GM12878 (cell line): ENCODE measurements around the gene FRMPD2. TPM values are rescaled to one million over a fixed set of nuclear protein-coding genes. Genes with fewer than 3 reads are reported as not detected.
"Not testable (repeated sequence)": the region's sequence is repeated elsewhere in the genome, so short reads cannot be mapped to it uniquely, and the experiment has no call there.

ENCODE experiments used
- ATAC-seq: fragments of 200-7000 bp; cut with Tn5 transposase; 3 replicates; pipeline ENCODE4 v1.9.1; 2020; ENCODE audit warnings: mild to moderate bottlenecking, moderate library complexity
- BruUV-seq: library from RNA; stranded (reverse); fragments of 400-500 nt; replicated peaks from 2 replicates; lab custom pipeline; 2021; lab: Mats Ljungman, UMichigan
- CTCF ChIA-PET: fragments of 300-600 bp; sonication (Branson Sonifier 250); formaldehyde crosslinking; extraction: SDS; loops from one replicate; lab custom pipeline; 2021; ENCODE audit warnings: inconsistent platforms; lab: Yijun Ruan, JAX
- POLR2A ChIA-PET: fragments of 350-600 bp; formaldehyde crosslinking; extraction: SDS; loops from one replicate; lab custom pipeline; 2021; ENCODE audit warnings: inconsistent platforms; lab: Charles Lee
- RAD21 ChIA-PET: fragments of 300-600 bp; sonication (Branson Sonifier 250); formaldehyde crosslinking; loops from one replicate; lab custom pipeline; 2023; ENCODE audit warnings: antibody characterized with exemption; ENCODE audit not compliant: unreplicated experiment; lab: Charles Lee
- SMC1A ChIA-PET: fragments of 300-600 bp; sonication (Branson Sonifier 250); formaldehyde crosslinking; loops from one replicate; lab custom pipeline; 2023; ENCODE audit not compliant: unreplicated experiment, uncharacterized antibody; lab: Charles Lee
- DNase-seq: peaks from one replicate; pipeline ENCODE4 v3.0.0-alpha.2; 2011; ENCODE audit warnings: low read depth, low spot score
- FAIRE-seq: peaks from 3 replicates; lab custom pipeline; 2011; peaks lifted over from hg19 to GRCh38; lab: Jason Lieb, UNC
- H2AFZ ChIP-seq: 2 replicates; pipeline ENCODE4 v1.6.0; 2011; ENCODE audit warnings: low read depth, low read length, control low read depth; ENCODE audit not compliant: control insufficient read depth
- H3K27ac ChIP-seq: 2 replicates; pipeline ENCODE4 v1.5.1; 2011; ENCODE audit warnings: control low read depth; ENCODE audit not compliant: control insufficient read depth, insufficient read depth
- H3K27me3 ChIP-seq, 2 experiments: replicated peaks in 1 of 2; 2 replicates each; pipeline versions ENCODE4 v1.6.0 to v1.6.1; 2011; ENCODE audit warnings: low read length in 1 of 2; ENCODE audit not compliant: control insufficient read depth in 2 of 2, insufficient read depth in 2 of 2
- H3K36me3 ChIP-seq, 2 experiments: 2 replicates each; pipeline ENCODE4 v1.5.1; 2011; ENCODE audit warnings: low read length in 1 of 2; ENCODE audit not compliant: control insufficient read depth in 2 of 2, insufficient read depth in 2 of 2
- H3K4me1 ChIP-seq: 2 replicates; pipeline ENCODE4 v1.6.1; 2011; ENCODE audit warnings: mild to moderate bottlenecking, low read length, moderate library complexity, mixed read lengths; ENCODE audit not compliant: control insufficient read depth, insufficient read depth
- H3K4me2 ChIP-seq: 2 replicates; pipeline ENCODE4 v1.6.0; 2011; ENCODE audit warnings: control low read depth; ENCODE audit not compliant: control insufficient read depth, insufficient read depth
- H3K4me3 ChIP-seq: fragments of 200-600 bp; sonication (generic); 2 replicates; pipeline ENCODE4 v1.5.1; 2016
- H3K79me2 ChIP-seq: 2 replicates; pipeline ENCODE4 v1.6.0; 2011; ENCODE audit warnings: low read length; ENCODE audit not compliant: control insufficient read depth, insufficient read depth
- H3K9ac ChIP-seq: 2 replicates; pipeline ENCODE4 v1.8.0; 2011; ENCODE audit warnings: low read length, control low read depth, mixed read lengths; ENCODE audit not compliant: control insufficient read depth, insufficient read depth
- H3K9me3 ChIP-seq: replicated peaks from 3 replicates; pipeline ENCODE4 v1.5.1; 2011; ENCODE audit warnings: mild to moderate bottlenecking, low read length; ENCODE audit not compliant: control insufficient read depth, insufficient read depth
- H4K20me1 ChIP-seq: 2 replicates; pipeline ENCODE4 v1.6.0; 2011; ENCODE audit not compliant: control insufficient read depth, insufficient read depth
- whole genome bisulfite sequencing: methylation state at CpG from one replicate; pipeline ENCODE4 v1.1.6; 2016; ENCODE audit warnings: low lambda C conversion rate; ENCODE audit not compliant: insufficient replicate concordance, insufficient coverage; ENCODE audit errors: missing lambda C conversion rate; 5-methylcytosine and 5-hydroxymethylcytosine counted together
- in situ Hi-C: fragments of 300-500 bp; cut with MboI; formaldehyde crosslinking; loops from 9 replicates; pipeline ENCODE4 v1.14.3; 2018; ENCODE audit warnings: mixed read lengths
- intact Hi-C: fragments of 100-400 bp; cut with micrococcal nuclease; formaldehyde crosslinking; loops from one replicate; pipeline ENCODE4 v1.14.2; 2022; ENCODE audit not compliant: unreplicated experiment
- polyA plus RNA-seq, 11 experiments: library from polyadenylated mRNA; depleted of rRNA in 4 of 11; unstranded in 6 of 11; stranded (reverse) in 5 of 11; fragments of >200 nt; fragmentation: Nextera tagmentation in 4 of 11; fragmentation: Illumina TruSeq in 1 of 11; extraction: Ambion mirVana in 4 of 11; extraction: Trizol in 1 of 11; gene quantifications; 1 replicate in 1 of 11; 2 replicates in 10 of 11; pipeline versions ENCODE4 v1.2.1 to v1.2.3, GENCODE V29; 2011 to 2016; ENCODE audit warnings: inconsistent platforms in 2 of 11, missing spikeins in 2 of 11, low read depth in 1 of 11
- total RNA-seq, 4 experiments: library from RNA; depleted of rRNA in 3 of 4; stranded (reverse); fragments of >200 nt in 3 of 4; fragmentation: Illumina TruSeq in 1 of 4; extraction: Trizol in 1 of 4; gene quantifications; 2 replicates each; pipeline versions ENCODE4 v1.2.1 to v1.2.3, GENCODE V29; 2013 to 2021

Gene FRMPD2
- total and polyA plus RNA-seq, 10 of the 15 experiments (the other 5 are each of a cell fraction or from before 2014, with no cell fraction given): 0.38 to 5.7 (median 1.4) TPM

DNA sequence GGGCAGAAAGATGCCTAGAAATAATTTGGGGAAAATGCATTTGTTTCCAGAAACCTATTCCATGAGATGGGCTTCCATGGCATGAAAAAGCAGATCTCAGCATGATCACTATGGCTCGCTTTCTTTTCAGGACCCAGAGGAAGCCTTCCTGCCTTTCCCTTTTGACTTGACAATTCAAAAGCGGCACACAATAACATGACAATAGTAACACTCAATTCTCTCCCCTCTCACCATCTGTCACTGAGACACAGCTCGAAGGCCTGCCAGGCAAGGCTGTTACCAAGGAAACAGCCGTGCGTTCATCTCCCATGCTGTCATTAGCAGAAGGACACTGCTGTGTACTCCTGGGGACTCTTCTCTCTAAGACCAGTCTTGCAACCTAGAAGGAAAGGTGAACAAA is 101.8 kb downstream of the FRMPD2 start:
- FAIRE-seq, intact Hi-C loops, BruUV-seq, RAD21 ChIA-PET, H3K4me2 ChIP-seq, DNase-seq, H3K4me3 ChIP-seq, H3K9ac ChIP-seq, H3K4me1 ChIP-seq, H3K36me3 ChIP-seq, SMC1A ChIA-PET, in situ Hi-C loops, H3K27me3 ChIP-seq, H3K9me3 ChIP-seq, H4K20me1 ChIP-seq, H3K79me2 ChIP-seq, ATAC-seq, H3K27ac ChIP-seq, H2AFZ ChIP-seq, CTCF ChIA-PET, POLR2A ChIA-PET: not testable (repeated sequence)
- 92% methylated on average over 1 of the region's 5 CpGs for WGBS

DNA sequence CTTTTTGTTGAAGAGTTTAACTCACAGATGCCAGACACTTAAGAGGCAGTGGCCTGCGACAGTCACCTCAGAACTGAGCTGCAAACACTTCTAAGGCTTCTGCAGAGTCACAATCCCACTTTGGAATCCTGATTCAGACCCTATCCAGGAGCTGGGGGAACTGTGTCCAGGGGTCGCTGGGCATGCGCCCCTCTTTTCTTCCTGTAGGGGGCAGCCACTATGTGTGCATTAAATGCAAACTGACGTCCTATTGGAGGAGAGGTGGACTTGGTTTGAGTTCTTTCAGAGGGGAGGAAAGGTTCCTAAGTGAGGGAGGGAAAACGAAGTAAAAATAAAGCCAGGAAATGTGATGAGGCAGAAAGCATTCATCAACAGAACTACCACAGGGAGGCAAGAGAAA is 113.8 kb downstream of the FRMPD2 start:
- H3K79me2 ChIP-seq, H2AFZ ChIP-seq, RAD21 ChIA-PET, DNase-seq, H3K9me3 ChIP-seq, H3K36me3 ChIP-seq, H3K9ac ChIP-seq, H3K27me3 ChIP-seq, intact Hi-C loops, in situ Hi-C loops, H3K27ac ChIP-seq, FAIRE-seq, SMC1A ChIA-PET, CTCF ChIA-PET, H3K4me3 ChIP-seq, H3K4me1 ChIP-seq, H4K20me1 ChIP-seq, BruUV-seq, POLR2A ChIA-PET, H3K4me2 ChIP-seq: not testable (repeated sequence)
- ATAC-seq: peak; percentile 58
- WGBS: 0% methylated on average over 2 of the region's 5 CpGs

DNA sequence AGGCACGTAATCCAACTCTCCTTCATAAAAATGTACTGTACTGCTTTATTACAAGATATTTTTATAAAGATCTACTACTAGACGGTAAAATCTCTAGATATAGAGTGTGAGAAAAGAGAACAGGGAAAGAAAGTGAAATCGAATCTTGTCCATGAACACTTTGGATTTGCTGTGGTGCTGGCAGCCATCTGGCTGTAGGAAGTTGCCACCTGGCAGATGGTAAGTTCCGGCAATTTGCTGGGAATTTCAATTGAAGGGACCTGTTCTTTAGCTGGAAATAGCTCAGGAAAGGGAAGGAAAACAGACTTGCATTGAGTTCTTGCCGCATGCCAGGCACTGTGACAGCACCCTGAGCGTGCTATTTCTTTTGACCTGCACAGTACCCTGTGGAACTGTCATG is 114.3 kb downstream of the FRMPD2 start:
- H3K27ac ChIP-seq, intact Hi-C loops, H3K36me3 ChIP-seq, H3K27me3 ChIP-seq, RAD21 ChIA-PET, H3K4me1 ChIP-seq, POLR2A ChIA-PET, FAIRE-seq, DNase-seq, H3K4me2 ChIP-seq, SMC1A ChIA-PET, H2AFZ ChIP-seq, H3K9me3 ChIP-seq, H3K9ac ChIP-seq, in situ Hi-C loops, BruUV-seq, CTCF ChIA-PET, H3K4me3 ChIP-seq, ATAC-seq, H3K79me2 ChIP-seq, H4K20me1 ChIP-seq: not testable (repeated sequence)
- 44% methylated on average over 2 of the region's 6 CpGs for WGBS

GRCh38 chr10:48154211-48155140 is 120.0 kb downstream of the FRMPD2 start:
- RAD21 ChIA-PET, intact Hi-C loops: not testable (repeated sequence)

More at GRCh38 chr10:48154211-48155140, 120.0 kb downstream of the FRMPD2 start:
- SMC1A ChIA-PET, H3K4me1 ChIP-seq, H3K4me2 ChIP-seq, H3K79me2 ChIP-seq, H3K36me3 ChIP-seq, H3K9ac ChIP-seq, FAIRE-seq, POLR2A ChIA-PET, H3K27me3 ChIP-seq, CTCF ChIA-PET, DNase-seq, ATAC-seq, H3K4me3 ChIP-seq, in situ Hi-C loops, H2AFZ ChIP-seq, H4K20me1 ChIP-seq, H3K27ac ChIP-seq, H3K9me3 ChIP-seq, BruUV-seq: not testable (repeated sequence)
- no CpG with 5 or more reads among the region's 6 CpGs for WGBS
